Measurements from ENCODE around the gene ADRA2B. TPM values are rescaled to one million over a fixed set of nuclear protein-coding genes. Genes with fewer than 3 reads are reported as not detected.

The ADRA2B gene
- total and polyA plus RNA-seq, 9 donors, result 2.2 to 3.6 (median 2.9) TPM

DNA sequence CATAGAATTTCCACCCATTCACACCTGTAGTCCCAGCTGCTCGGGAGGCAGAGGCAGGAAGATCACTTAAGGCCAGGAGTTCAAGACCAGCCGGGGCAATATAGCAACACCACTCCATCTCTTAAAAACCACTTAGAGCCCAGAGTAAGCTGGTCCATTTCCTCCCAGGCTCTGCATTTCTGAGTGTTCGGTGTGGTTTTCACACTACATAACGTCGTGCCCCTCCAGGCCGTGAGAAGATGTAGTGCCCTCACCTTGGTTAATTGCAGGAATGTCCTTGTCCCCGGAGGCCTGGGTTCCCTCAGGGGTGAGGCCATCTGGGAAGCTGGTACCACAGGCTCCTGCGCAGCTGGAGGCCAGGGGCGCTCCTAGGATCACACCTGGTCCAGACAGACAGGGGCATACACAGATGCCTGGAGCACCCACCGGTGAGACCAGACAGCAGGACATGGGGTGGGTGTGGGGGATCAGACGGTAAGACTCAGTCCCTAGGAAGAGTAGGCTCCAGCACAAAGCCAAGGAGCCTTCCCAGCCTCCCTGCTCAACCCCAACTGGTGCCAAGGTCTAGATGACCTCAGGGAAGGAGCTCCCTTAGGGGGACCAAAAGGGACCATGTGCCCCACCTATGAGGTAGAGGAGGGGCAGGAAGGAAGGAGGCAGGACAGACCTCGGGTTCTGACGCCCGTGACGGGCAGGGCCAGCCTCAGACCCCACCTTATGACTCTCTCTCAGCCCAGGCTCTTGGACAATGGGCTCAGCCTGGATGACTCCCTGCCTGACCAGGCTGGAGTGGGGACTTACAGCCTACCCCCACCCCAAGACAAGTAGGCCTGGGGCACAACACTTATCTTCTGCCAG lies 21.2 kb upstream of the ADRA2B start:
- 67% methylated on average over 9 of the region's 15 CpGs for WGBS (ENCODE audit: insufficient coverage)
- H3K36me3 ChIP-seq (ENCODE audit: control insufficient read depth, insufficient read depth, low read length), result no peaks in the 10 kb centered on the region
- no peak for DNase-seq
- H3K4me3 ChIP-seq (ENCODE audit: low read length), result no peak overlapping the region
- no peak overlapping the region for H3K27ac ChIP-seq (ENCODE audit: low read length)
- H3K4me1 ChIP-seq (ENCODE audit: control insufficient read depth, insufficient read depth, low read length), result peaks cover under 1% of the 10 kb centered on the region
- no peaks in the 10 kb centered on the region for H3K9me3 ChIP-seq (replicated peaks; ENCODE audit: control insufficient read depth, low read depth, low read length)
- H3K27me3 ChIP-seq (ENCODE audit: control insufficient read depth, insufficient read depth, low read length), result peaks cover 18% of the 10 kb centered on the region

DNA sequence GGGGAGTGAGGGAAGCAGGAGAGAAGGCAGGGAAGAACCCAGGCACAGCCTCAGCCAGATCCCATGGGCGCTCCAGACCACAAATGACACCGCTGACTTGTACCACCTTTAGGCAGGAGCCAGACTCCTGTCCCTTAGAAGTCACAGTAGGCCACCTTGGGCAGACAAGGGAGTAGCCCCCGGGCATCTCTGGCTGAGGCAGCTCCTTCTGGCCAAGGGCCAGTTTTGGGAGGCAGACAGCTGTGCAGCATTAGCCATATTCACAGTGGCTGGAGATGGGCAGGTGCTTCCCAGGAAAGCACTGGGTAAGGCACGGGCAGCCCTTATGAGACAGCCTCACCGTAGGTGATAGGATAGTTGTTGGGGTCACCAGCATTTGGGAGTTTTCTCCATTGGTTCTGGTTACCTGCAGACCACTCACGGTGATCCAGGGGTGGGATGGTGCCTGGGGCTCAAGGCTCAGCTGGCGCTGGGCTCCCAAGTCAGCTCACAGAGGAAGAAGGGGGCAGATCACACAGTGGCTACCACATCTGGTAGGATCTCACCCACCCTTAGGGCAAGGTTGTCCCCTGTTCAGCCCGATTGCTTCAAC lies 19.9 kb upstream of the ADRA2B start:
- Histone ChIP-seq H3K27me3 (ENCODE audit: control insufficient read depth, insufficient read depth, low read length) (peaks cover 18% of the 10 kb centered on the region), H3K4me1 (ENCODE audit: control insufficient read depth, insufficient read depth, low read length) (no peaks in the 10 kb centered on the region), H3K36me3 (ENCODE audit: control insufficient read depth, insufficient read depth, low read length) (no peaks in the 10 kb centered on the region), H3K27ac (ENCODE audit: low read length) (no peak overlapping the region), H3K9me3 (replicated peaks; ENCODE audit: control insufficient read depth, low read depth, low read length) (no peaks in the 10 kb centered on the region), H3K4me3 (ENCODE audit: low read length) (no peak overlapping the region)
- 70% methylated on average over 5 of the region's 8 CpGs for WGBS (ENCODE audit: insufficient coverage)
- DNase-seq, result no peak

DNA sequence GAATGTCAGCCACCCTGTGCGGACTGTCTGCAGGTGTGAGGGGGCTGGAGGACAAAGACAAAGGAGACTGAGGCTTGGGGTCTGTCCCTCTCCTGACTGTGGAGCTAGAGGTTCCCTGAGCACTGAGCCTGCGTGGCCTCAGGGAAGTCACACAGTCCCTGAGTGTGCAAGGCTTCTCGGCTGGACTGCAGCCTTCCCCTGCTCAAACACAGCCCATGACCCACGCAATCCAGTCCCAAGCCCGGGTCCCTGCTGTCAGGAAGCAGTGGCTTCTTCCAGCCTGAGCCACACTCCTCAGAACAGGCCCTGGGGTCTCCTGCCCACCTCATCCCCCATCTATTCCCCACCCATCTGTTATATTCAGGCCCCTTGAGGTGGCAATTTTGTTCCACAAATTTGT lies 19.2 kb upstream of the ADRA2B start:
- no peak for DNase-seq
- Histone ChIP-seq H3K4me1 (ENCODE audit: control insufficient read depth, insufficient read depth, low read length) (no peaks in the 10 kb centered on the region), H3K27ac (ENCODE audit: low read length) (no peak overlapping the region), H3K4me3 (ENCODE audit: low read length) (no peak overlapping the region), H3K27me3 (ENCODE audit: control insufficient read depth, insufficient read depth, low read length) (peaks cover 18% of the 10 kb centered on the region), H3K36me3 (ENCODE audit: control insufficient read depth, insufficient read depth, low read length) (no peaks in the 10 kb centered on the region), H3K9me3 (replicated peaks; ENCODE audit: control insufficient read depth, low read depth, low read length) (no peaks in the 10 kb centered on the region)
- 64% methylated on average over 5 of the region's 5 CpGs for whole genome bisulfite sequencing (ENCODE audit: insufficient coverage)

DNA sequence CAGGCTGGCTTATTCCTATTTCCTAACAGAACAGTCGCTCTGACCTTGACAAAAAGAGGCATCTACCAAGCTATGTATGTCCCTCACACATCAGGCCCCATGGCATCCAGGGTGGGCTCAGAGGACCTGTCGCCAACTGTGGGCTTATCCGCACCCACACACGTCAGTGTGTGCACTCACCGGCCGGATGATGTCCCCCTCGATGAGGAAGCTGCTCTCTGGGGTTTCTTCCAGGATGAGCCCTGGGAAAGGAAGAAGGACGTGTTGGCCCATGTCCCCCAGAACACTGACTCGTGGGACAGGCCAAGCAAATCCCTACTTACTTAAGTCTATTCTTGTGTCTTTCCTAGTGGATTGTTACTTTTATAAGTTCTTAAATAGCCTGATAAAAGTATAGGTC lies 18.8 kb upstream of the ADRA2B start:
- 85% methylated on average over 7 of the region's 9 CpGs for WGBS (ENCODE audit: insufficient coverage)
- Histone ChIP-seq H3K4me1 (ENCODE audit: control insufficient read depth, insufficient read depth, low read length) (no peaks in the 10 kb centered on the region), H3K36me3 (ENCODE audit: control insufficient read depth, insufficient read depth, low read length) (no peaks in the 10 kb centered on the region), H3K4me3 (ENCODE audit: low read length) (no peak overlapping the region), H3K9me3 (replicated peaks; ENCODE audit: control insufficient read depth, low read depth, low read length) (no peaks in the 10 kb centered on the region), H3K27me3 (ENCODE audit: control insufficient read depth, insufficient read depth, low read length) (peaks cover 20% of the 10 kb centered on the region), H3K27ac (ENCODE audit: low read length) (no peak overlapping the region)
- no peak for DNase-seq

DNA sequence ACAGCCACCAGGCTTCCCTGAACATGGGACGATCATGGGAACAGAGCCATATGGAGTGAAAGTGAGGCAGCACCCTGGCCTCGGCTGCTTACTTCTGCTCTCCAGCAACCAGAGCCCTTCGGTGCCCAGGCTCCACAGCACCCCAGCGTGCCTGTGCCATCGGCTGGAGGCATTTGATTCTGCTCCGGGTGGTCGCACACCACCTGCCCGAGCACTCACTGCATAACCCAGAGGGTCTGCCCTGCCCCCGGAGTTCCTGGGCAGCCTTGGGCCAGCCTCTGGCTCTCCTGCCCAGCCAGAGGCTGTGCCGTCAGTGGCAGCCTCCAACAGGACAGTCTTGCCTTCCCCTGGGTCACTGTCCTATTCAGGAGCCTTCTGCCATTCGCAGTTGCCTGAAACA lies 18.1 kb upstream of the ADRA2B start:
- Histone ChIP-seq H3K9me3 (replicated peaks; ENCODE audit: control insufficient read depth, low read depth, low read length) (no peaks in the 10 kb centered on the region), H3K4me3 (ENCODE audit: low read length) (no peak overlapping the region), H3K27ac (ENCODE audit: low read length) (no peak overlapping the region), H3K4me1 (ENCODE audit: control insufficient read depth, insufficient read depth, low read length) (no peaks in the 10 kb centered on the region), H3K36me3 (ENCODE audit: control insufficient read depth, insufficient read depth, low read length) (no peaks in the 10 kb centered on the region), H3K27me3 (ENCODE audit: control insufficient read depth, insufficient read depth, low read length) (peaks cover 27% of the 10 kb centered on the region)
- 73% methylated on average over 11 of the region's 11 CpGs for WGBS (ENCODE audit: insufficient coverage)
- DNase-seq, result no peak

DNA sequence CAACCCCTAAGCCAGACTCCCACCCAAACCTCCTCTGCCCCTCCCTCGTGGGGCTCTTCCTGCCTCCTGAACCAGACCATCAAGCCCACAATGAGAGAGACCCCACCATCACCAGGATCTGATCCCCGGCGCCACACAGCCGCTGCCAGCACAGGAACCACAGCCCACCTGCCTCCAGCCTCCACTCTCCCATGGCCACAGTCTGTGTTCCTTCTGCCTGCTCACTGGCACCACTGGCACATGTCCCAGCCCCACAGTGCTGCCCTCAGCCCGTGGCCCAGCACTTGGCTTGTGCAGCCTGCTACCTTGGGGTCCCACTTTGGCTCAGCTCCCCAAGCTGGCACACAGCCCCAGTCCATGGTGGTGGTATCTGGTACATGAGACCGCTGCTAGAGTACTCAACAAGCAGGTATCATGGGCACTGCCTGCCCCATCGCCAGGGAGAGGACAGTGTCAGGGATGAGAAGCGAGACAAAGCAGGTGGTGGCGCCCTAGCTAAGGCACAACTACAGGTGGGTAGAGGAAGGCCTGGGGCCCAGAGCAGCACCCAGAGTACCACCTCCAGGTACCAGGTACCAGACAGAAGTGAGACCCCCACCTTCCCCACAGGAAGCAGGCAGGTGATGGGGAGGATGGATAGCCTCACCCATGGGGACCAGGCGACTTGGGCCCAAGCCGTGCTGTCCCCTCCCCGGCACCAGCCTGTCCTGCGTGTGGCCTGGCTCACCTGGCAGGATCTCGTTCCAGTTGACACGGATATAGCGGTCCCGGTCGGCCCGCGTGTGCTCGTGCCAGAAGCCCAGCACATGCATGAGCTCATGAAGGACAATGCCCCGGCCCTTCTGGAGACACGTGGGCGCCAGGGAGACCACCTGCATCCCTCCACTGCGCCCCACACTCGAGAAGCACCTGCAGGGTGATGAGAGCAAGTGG lies 15.7 kb upstream of the ADRA2B start:
- H3K4me1 ChIP-seq (ENCODE audit: control insufficient read depth, insufficient read depth, low read length), result no peaks in the 10 kb centered on the region
- H3K27ac ChIP-seq (ENCODE audit: low read length), result no peak overlapping the region
- WGBS (ENCODE audit: insufficient coverage), result 93% methylated on average over 22 of the region's 26 CpGs
- peaks cover 22% of the 10 kb centered on the region for H3K27me3 ChIP-seq (ENCODE audit: control insufficient read depth, insufficient read depth, low read length)
- H3K4me3 ChIP-seq (ENCODE audit: low read length), result no peak overlapping the region
- no peaks in the 10 kb centered on the region for H3K36me3 ChIP-seq (ENCODE audit: control insufficient read depth, insufficient read depth, low read length)
- no peak for DNase-seq
- no peaks in the 10 kb centered on the region for H3K9me3 ChIP-seq (replicated peaks; ENCODE audit: control insufficient read depth, low read depth, low read length)

DNA sequence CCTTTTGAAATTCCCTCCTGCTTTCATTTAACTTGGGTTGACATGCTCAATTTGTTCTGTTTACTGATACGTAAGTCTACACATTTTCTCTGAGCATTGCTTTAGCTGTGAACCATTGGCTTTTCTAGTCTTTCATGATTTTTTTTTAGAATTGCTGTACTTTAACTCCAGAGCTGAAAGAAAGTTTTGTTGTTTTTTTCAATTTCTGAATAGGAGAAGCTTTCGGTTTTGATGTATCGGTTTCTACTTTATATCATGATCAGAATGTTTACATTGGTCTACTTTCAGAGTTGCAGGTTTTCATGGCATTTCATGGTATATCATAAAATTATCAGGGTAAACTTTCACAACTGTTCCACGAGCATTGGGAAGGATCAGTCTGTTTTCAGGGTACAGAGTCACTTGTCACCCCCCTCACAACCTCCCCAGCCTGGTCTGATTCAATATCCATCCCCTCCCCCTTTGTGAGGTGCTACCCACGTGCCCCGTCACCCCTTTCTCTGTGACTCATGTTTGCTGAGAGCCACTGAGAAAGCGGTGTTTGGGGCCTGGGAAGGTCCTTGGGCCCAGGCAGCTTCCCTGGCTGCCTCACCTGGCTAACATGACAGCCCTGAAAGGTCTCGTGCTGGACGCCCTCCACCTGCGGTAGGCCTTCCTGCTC lies 14.9 kb upstream of the ADRA2B start:
- peaks cover 22% of the 10 kb centered on the region for H3K27me3 ChIP-seq (ENCODE audit: control insufficient read depth, insufficient read depth, low read length)
- no peak overlapping the region for H3K4me3 ChIP-seq (ENCODE audit: low read length)

DNA sequence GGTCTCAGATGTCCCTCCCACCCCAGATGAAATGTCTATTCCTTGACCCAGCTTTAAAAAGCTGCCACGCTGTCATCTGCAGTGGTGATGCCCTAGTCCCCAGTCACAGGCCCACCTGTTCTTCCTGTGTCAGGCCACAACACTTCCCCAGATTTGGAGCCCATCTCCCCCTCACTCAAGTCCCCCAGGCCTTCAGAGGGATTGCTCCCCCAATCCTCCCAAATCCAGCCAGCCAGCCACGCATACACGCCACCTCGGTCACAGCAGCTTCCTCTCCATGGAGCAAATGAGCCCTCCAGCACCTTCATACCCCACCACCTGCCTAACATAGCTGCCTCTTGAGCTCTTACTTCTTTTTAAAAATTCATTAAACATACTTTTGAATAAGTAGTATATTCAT lies 14.1 kb upstream of the ADRA2B start:
- no peaks in the 10 kb centered on the region for H3K9me3 ChIP-seq (replicated peaks; ENCODE audit: control insufficient read depth, low read depth, low read length)
- no peak for DNase-seq
- 75% methylated on average over 1 of the region's 4 CpGs for WGBS (ENCODE audit: insufficient coverage)
- no peaks in the 10 kb centered on the region for H3K36me3 ChIP-seq (ENCODE audit: control insufficient read depth, insufficient read depth, low read length)
- peaks cover 17% of the 10 kb centered on the region for H3K27me3 ChIP-seq (ENCODE audit: control insufficient read depth, insufficient read depth, low read length)
- no peak overlapping the region for H3K4me3 ChIP-seq (ENCODE audit: low read length)
- no peak overlapping the region for H3K27ac ChIP-seq (ENCODE audit: low read length)
- no peaks in the 10 kb centered on the region for H3K4me1 ChIP-seq (ENCODE audit: control insufficient read depth, insufficient read depth, low read length)

More for the DNA sequence above, 14.9 kb upstream of the ADRA2B start:
- Histone ChIP-seq H3K9me3 (replicated peaks; ENCODE audit: control insufficient read depth, low read depth, low read length) (no peaks in the 10 kb centered on the region), H3K36me3 (ENCODE audit: control insufficient read depth, insufficient read depth, low read length) (no peaks in the 10 kb centered on the region), H3K27ac (ENCODE audit: low read length) (no peak overlapping the region), H3K4me1 (ENCODE audit: control insufficient read depth, insufficient read depth, low read length) (no peaks in the 10 kb centered on the region)
- DNase-seq, result no peak
- WGBS (ENCODE audit: insufficient coverage), result 77% methylated on average over 7 of the region's 10 CpGs

DNA sequence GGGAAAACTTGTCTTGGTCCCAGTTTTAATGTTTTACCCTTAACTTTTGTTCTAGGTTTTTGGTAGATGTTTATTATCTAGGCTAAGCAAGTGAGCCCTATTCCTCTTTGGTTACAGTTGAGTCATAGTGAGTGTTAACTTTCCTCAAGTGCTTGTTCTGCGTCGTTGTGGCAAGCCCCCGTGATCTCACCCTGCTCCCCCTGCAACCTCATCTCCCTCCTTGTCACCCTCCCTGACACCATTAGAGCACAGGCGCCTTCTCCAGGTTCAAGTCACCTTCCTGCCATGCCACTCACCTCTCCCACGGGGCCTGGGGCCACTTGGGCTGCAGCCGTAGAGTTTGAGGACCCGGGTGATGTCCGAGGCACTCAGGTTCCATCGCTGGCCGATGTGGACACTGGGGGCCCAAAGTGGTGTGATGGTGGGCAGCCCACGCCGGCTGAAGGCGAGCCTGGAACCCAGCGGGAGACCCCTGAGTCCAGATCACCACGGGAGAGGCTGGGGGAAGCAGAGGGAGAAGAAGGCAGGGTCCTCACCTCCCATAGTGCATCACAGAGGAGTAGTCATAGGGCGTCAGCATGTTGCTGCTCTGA lies 13.3 kb upstream of the ADRA2B start:
- H3K9me3 ChIP-seq (replicated peaks; ENCODE audit: control insufficient read depth, low read depth, low read length), result no peaks in the 10 kb centered on the region
- 84% methylated on average over 12 of the region's 16 CpGs for WGBS (ENCODE audit: insufficient coverage)
- H3K27me3 ChIP-seq (ENCODE audit: control insufficient read depth, insufficient read depth, low read length), result peaks cover 15% of the 10 kb centered on the region
- H3K27ac ChIP-seq (ENCODE audit: low read length), result no peak overlapping the region
- no peak for DNase-seq
- no peaks in the 10 kb centered on the region for H3K36me3 ChIP-seq (ENCODE audit: control insufficient read depth, insufficient read depth, low read length)
- H3K4me3 ChIP-seq (ENCODE audit: low read length), result no peak overlapping the region
- no peaks in the 10 kb centered on the region for H3K4me1 ChIP-seq (ENCODE audit: control insufficient read depth, insufficient read depth, low read length)

Data from muscle of leg (tissue), 11 donors.